NCI-H345 treated with DMSO at 0.1 percent for 48 hours (cell line): ENCODE measurements around the gene SLC17A9.

ENCODE experiments used
- DNase-seq: peaks from one replicate; lab custom pipeline; 2025; ENCODE audit not compliant: unreplicated experiment; lab: John Stamatoyannopoulos, UW

SLC17A9 gene, protein sequence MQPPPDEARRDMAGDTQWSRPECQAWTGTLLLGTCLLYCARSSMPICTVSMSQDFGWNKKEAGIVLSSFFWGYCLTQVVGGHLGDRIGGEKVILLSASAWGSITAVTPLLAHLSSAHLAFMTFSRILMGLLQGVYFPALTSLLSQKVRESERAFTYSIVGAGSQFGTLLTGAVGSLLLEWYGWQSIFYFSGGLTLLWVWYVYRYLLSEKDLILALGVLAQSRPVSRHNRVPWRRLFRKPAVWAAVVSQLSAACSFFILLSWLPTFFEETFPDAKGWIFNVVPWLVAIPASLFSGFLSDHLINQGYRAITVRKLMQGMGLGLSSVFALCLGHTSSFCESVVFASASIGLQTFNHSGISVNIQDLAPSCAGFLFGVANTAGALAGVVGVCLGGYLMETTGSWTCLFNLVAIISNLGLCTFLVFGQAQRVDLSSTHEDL

DNA sequence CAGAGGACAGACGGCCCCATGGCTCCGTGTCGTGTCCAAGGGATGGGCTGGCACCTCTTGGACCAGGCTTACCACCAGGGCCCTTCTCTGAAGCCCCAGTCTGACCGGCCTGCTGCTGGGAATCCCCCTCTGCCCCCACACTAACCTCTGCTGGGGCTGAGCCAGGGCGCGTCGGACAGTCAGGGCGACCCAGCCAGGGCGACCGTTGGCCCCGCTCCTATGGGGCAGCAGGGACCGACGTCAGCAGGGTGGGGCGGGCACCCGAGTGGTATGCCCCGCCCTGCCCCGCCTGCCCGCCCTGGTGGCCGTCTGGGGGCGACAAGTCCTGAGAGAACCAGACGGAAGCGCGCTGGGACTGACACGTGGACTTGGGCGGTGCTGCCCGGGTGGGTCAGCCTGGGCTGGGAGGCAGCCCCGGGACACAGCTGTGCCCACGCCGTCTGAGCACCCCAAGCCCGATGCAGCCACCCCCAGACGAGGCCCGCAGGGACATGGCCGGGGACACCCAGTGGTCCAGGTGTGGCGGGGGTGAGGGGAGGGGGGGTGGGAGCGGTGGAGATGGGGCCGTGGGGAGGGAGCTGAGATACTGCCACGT lies at the start of gene SLC17A9:
Gene SLC17A9 (plus strand): TSS at position 337 of the 595 bp plus-strand sequence. CDS start 122 bp downstream, at position 459.
- DNase-seq, result no peak

DNA sequence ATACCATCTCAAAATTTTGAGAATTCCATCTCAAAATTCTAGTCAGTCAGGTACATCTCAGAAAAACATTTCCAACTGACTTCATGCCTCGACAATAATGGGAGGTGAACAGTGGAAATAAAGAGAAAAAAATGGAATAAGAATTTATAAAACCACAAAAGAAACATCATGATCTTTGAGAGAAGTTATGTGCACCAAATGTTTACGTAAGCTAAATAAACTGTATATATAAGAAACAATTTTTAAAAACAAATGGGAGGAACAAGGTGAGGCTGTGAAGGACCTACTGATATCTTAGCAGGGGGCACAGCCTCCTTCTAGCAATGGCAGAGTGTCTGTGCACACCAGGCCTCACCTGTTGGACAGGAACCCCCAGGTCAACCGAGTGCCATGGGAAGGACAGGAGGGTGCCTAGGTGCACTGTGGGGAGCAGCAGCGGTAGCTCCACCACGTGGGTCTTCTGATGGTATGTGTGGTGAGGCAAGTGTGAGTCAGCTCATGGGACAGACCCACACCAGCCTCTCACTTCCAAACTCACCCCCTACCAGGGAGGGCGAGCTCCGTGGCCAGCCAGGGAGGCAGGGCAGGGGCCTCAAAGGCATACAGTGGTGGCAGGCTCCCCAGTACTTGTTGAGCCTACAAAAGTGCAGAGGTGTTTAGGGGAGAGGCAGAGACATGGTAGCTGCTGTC lies 49.4 kb upstream of the SLC17A9 start:
- no peak for DNase-seq

DNA sequence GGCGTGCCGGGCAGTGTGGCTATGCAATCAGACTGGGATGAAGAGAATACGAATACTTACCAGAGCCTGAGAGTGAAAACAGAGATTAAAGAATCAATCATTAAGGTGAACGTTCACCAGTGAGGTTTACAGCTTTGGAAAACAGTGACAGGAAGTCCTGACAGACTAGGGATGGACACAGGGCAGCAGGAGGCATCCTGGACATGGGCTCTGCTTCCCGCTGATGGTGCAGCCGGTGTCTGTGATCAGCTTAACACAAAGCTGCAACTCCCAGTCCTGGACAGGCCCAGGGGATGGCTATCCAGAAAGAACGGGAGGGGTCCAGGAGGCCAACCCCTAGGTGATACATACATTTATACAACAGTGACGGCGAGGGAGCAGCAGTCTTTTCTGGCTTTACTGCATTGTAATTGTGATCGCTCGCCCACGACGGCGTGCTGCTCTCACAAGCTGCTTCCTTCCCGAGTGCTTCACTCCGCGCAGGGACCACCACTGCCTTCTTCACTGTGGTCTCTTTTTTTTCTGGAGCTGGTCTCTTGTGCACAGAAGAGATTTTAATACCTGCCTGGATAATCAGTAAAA lies 46.9 kb upstream of the SLC17A9 start:
- DNase-seq, result no peak

DNA sequence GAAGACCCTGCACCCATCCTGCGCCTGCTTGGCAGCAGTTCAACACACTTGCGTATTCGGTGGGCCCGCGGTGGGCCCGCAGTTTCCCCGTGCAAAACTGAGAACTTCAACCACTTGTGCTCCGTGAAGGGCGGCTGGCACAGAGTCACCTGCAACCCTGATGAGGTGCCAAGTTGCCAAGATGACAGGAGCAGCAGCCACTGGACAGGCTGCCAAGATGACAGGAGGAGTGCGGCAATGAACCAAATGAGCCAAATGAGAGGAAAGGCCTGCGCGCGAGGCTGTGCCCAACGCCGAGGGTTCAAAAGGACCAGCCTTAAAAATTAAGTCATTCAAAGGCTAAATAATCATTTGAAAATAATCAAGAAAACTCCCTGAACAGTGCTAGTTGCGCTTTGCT lies 46.3 kb upstream of the SLC17A9 start:
- DNase-seq, result no peak

DNA sequence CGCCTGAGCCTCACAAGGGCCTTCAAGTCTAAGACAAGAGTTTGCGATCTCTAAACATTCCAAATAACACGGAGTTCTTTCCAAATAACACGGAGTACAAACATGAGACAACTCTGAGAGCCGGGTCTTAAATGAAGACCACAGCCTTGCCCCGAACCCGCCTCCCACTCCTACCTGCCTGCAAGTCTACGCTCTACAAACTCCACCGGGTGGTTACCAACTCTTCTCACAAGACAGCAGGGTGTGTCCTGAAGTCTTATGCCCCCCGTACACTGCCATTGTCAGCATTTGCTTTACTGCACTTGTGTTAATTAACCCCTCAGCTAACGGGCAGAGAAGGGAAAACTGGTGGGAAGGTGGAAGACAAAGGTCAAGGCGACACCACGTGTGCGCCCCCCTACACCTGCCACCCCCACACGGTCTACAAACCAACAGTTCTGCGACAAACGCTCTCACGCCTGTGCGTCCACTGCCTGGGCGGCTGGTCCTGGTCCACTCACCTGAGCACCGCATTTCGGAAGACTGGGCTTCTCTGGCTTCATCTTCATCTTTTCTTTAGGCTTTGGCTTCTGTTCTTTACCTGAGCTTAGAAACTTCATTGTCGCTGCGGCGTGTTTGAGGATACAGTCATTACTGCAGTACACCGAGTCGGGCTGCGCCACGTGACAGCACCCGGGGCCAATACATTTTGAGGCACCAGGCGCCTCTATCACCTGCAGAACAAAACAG lies 45.7 kb upstream of the SLC17A9 start:
- no peak for DNase-seq

DNA sequence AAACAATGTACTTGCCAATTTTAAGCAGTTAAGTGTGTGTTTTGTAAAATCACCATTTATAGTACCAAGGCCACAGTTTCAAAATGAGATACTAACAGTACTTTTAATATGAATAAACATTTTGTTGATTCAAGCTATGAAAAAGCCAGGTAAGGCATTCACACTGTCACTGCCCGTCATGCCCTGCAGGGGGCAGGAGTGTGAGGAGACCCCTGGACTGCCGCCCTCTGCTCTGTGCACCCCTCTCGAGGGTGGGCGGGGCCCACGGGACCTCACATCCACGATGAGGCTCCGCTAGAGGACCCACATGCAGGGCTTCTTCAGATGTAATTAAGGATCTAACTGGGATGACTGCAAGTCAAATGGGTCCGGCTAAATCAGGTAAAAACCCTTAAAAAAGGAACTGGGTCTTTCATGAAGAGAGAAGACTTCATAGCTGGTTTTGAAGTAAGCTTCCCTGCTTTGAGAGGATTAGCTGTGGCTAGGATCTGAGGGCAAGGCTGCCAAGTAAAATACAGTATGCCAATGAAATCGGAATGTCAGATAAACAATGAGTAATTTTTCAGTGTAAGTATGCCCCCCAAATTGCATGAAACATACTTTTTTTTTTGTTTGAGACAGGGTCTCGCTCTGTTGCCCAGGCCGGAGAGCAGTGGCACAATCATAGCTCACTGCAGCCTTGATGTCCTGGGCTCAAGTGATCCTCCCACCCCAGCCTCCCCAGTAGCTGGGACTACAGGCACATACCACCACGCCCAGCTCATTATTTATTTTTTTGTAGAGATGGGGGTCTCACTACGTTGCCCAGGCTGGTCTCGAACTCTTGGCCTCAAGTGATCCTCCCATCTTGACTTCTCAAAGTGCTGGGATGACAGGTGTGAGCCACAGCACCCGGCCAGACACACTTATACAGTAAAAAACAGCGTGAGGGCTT lies 44.9 kb upstream of the SLC17A9 start:
- DNase-seq, result no peak

DNA sequence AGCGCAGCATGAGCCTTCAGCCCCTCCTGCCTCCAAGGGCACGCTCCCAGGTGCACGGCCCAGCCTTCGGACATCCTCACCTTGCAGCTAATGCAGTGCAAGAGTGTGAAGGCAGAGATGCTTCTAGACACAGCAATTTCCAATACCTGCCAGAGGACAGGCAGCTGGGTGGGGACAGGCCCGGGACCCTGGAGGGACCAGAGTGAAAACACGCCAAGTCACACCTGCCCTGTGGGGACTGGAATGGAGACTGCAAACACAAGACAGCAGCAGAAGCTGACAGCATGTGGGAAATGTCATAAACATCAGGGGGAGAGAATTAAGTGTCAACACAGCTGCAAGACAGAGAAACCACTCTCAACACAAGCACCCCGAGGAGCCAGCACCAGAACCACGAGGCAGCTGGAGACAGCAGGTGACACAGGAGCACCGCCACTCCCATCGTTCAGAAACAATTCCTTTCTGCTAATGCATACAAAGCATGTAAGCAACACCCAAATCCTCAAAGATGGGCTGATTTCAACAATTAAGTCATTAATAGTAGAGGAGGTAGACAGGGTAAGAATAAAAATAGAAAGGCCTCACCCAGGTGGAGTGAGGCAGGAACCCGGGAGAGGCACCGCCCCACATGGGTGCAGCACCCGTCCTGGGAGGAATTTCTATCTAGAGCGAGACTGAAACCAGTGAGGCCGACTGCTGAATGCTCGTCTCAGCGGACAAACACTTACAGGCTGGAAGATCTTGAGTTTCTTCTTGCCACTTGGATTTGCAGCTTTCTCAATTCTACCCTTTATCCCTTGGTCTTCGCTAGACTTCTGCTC lies 43.3 kb upstream of the SLC17A9 start:
- peak; percentile 97 for DNase-seq

DNA sequence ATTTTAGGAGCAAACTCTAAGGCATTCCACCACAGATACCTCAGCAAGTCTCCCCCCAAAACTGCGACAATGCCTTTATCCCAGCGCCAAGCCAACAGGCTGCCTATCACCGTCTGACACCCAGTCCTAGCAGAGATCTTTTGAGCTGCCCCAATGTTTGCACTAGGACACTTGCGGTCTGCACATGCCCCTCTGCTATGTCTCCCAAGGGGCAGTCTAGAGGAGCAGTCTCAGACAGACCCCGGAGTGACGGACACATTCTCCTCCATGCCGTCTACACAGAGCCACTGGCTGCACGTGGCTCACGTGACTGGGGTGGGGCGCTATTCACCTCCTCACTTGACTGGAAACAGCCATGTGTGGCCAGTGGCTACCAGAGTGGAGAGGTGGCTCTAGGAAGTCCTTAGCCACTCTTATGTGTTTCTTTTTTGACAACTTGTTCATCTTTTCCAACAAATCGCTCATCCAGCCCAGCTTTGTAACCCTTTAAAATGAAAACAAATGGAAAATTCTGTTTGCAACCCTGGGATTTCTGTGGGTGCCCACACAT lies 42.2 kb upstream of the SLC17A9 start:
- no peak for DNase-seq

DNA sequence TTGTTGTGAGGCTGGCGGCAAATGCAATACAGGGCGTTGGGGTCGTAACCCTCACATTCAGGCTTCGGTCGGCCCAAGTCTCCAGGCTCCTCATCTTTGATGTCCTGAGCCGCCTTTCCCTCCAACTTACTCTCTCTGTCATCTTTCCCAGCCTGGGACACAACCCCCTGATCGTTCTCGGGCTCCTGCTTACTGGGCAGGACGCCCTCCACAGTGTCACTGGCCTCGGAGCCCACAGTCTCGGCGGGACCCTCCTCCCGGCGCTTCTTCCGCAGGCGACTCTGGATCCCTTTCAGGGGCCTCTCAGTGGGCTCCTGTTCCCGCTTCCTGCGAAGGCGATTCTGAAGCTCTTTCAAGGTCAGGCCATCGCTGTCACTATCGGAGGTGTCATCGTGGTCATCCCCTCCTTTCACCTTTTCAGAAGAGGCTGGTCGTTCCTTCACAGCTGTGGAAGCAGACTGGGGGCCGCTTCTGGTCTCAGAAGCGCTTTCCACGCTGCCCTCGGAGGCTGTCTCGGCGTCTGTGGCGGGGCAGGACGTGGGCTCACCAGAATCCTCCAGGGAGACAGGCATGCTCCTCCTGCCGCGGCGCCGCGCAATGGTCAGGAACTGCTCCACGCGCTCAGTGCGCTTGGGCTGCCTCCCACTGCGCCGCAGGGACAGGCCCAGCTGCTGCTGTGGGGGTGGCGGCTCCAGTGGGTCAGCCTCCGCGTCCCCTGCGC lies 41.6 kb upstream of the SLC17A9 start:
- no peak for DNase-seq

DNA sequence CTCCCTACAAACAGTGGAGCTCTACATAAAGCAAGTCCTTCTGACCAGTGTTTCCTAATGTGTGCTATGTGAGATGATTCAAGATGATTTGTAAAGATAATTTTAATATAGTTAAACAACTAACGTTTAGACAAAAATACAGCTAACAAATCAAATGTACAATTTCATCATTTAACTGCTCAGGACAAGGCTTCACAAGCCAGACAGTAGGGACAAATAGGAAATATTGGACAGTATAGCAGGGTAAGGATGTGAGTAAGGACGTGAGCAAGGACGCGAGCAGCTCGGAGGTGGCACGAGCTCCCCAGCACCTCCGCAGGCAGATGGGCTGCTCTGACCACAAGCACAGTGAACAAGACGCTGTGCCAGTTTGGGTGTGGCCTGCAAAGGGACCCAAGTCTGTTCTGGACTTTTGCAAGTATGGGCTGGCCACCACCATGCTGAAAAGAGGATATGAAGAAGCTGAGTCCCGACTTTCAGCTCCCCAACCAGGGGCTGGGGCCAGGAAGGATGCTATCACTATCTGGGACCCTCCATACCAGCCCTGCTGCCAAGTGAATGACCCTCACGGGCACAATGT lies 40.7 kb upstream of the SLC17A9 start:
- no peak for DNase-seq

DNA sequence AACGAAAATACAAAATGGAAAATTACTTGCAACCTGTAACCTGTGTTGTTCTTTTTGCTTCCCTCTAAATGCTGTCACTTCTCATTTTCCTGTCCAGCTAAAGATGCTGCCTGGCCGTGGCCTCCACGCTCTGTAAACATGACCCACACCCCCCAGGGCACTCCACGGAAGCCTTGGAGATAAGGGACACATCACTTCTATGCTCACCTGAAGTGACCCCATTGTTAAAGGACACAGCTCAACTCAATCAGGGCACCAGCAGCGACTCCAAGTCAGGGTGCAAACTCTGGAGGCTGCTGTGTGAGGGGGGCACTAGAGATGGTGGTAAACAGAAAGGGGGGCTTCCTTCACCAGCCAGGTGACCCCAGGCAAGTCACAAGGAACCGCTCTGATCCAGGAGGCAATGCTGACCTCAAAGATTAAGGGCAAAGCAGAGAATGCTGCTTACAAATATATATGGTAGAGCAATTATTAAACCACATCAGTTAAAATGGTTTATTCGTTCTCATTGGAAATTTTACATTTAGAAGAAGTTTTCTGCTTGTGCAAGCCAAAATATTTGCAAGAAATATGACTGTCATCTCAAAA lies 39.4 kb upstream of the SLC17A9 start:
- no peak for DNase-seq

DNA sequence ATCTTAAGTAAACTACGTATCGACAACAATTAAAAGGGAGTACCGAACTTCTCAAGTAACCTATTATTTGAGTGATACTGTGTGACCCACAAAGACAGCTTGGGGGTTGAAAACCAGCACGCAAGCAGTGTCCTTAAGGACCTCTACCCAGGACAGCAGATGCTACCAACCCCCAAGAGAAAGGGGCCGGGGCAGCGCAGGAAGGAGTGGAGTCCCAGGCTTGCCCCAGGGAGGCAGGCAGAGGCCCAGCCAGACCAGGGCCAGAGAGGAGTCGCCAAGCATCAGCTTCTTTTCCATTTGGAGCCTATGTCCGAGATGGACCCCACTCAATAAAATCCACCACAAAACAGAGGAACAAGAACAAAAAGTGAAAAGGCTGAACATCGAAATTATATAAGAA lies 38.1 kb upstream of the SLC17A9 start:
- DNase-seq, result no peak

DNA sequence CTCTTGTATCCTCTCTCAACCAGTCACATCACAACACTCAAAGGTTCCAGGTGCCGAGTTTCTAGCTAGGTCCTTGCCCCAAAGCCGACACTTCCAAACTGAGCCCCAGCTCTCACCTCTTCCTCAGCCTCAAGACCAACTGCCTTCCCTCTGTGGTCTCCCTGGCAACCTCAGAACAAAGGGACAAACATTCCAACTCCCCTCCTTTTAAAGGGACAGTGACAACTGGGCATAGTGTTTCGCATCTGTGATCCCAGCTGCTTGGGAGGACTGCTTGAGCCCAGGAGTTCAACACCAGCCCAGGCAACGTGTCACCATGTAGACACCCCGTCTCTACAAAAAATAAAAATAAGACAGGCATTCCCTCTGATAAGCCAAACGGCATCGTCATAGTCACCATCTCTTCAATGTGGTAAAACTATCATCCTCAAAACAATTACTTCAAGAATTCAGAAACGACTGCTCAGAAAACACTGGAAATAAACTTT lies 37.5 kb upstream of the SLC17A9 start:
- no peak for DNase-seq

DNA sequence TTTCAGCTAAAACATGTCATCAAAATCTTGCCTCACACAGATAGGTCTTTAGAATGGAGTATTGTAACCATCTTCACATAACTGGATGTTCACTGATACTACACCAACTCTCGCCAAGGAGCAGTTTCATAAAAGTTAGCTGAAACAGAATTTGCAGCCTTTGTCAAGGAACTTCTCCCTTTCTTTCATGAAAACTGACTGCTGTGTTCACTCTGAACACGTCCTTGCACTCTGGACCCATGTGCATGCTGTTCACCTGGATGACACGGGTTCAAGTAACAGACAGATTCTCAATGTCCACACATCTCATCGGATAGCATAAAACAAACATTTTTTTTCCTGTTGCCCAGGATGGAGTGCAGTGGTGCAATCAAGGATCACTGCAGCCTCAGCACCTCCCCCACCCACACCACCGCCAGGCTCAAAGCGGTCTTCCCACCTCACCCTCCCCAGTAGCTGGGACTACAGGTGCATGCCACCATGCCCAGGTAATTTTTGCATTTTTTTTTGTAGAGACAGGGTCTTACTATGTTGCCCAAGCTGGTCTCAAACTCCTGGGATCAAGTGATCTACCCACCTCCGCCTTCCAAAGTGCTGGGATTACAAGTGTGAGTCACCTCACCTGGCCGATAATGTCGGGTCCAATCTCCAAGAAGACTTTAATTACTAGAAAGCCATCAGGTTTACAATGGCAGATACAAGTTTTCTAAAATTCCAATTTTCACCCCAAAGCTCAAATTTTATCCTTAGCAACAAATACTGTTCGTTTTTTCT lies 35.6 kb upstream of the SLC17A9 start:
- DNase-seq, result no peak

DNA sequence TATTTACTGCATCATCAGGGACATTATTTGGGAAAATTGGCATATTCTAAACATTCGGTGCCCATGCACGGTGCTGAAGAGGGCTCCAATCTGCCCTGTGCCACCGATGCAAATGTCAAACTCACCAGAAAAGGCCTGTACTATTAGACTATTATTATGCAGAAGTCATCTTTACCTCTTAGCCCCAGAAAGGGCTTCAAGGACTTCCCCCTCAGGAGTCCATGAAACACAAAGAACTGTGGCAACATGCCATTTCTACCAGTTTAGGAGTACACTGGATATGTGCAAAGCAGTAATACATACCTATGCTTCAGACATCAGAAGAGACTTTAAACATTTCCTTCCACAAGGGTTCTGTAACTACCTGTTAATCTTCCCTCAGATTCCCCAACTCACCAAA lies 34.8 kb upstream of the SLC17A9 start:
- DNase-seq, result no peak

DNA sequence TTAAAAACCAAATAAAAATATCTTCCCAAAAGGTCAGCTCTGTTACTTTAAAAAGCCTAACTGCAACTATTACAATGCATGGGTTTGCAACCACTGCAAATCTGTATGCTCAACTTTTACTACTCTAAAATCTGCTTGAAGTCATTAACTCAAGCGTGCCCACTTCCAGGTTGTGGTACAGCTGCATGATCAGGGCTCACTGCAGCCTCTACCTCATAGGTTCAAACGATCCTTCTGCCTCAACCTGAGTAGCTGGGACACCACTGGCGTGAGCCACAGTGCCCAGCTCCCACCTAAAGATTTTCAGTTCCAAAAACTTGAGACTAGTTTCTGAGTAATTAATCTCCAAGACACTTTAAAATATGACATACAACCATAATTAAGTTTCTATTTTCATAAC lies 34.4 kb upstream of the SLC17A9 start:
- no peak for DNase-seq

DNA sequence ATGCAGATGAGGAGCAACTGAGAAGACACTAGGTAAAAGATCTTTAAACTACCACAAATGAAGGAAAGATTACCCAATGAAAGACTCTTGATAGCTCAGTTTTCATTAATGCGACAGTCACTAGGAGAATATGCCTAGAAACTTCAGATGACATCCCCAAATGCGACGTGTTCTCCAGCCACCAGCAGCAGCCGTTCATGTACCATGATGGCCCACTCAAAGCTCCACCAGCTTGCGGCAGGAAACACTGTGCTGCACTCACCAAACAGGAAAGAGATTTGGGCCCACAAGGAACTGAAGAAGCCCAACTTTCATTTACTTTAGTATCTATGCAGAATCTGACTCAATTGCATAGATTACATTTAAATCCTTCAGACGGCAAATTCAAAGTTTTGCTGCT lies 33.7 kb upstream of the SLC17A9 start:
- DNase-seq, result no peak
